Measurements from ENCODE around the gene CCNG2.

Gene CCNG2

GRCh38 chr4:77147079-77147782, 9.8 kb upstream of the CCNG2 start:
- DNase-seq, result no peak

DNA sequence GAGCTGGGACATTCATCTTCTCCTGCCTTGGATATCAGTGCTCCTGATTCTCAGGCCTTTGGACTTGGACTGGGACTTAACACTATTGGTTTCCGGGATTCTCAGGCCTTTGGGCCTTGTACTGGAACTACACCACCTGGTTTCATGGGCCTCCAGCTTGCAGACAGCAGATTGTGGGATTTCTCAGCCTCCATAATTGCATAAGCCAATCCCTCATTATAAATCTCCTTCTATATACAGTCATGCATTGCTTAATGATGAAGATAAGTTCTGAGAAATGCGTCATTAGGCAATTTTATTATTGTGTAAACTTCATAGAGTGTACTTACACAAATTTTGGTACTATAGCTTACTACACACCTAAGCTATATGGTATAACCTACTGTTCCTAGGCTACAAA, 8.9 kb upstream of the CCNG2 start:
- DNase-seq, result no peak

DNA sequence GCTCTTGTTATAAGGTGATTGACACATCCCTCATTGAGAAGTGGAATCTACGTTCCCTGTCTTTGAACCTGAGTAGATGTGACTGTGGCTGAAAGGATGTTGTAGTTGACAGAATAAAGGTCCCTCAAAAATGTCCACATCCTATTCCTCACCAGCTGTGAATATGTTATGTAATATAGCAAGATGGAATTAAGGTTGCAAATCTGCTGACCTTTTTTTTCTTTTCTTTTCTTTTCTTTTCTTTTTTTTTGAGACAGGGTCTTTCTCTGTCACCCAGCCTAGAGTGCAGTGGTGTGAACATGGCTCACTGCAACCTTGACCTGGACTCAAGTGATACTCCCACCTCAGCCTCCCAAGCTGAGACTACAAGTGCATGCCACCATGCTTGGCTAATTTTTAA, 7.2 kb upstream of the CCNG2 start:
- no peak for DNase-seq

GRCh38 chr4:77151241-77151640, 5.8 kb upstream of the CCNG2 start:
- no peak for DNase-seq

- DNase-seq, result no peak
Measured at GRCh38 chr4:77152421-77152820, 4.6 kb upstream of the CCNG2 start.

DNA sequence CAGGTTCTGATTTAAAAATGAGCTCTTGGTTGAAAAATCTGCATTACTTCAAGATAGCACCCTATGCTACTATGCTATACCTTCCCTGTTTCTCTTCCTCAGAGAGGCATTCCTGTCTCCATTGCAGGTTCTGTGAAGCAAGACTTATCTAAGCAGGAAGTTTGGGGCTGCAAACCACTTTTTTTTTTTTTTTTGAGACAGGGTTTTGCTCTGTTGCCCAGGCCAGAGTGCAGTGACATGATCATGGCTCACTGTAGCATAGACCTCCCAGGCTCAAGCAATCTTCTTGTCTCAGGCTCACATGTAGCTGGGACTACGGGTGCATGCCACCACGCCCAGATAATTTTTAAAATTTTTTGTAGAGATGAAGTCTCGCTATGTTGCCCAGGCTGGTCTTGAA, 4.0 kb upstream of the CCNG2 start:
- DNase-seq, result no peak

GRCh38 chr4:77154065-77154464, 2.9 kb upstream of the CCNG2 start:
- no peak for DNase-seq

DNA sequence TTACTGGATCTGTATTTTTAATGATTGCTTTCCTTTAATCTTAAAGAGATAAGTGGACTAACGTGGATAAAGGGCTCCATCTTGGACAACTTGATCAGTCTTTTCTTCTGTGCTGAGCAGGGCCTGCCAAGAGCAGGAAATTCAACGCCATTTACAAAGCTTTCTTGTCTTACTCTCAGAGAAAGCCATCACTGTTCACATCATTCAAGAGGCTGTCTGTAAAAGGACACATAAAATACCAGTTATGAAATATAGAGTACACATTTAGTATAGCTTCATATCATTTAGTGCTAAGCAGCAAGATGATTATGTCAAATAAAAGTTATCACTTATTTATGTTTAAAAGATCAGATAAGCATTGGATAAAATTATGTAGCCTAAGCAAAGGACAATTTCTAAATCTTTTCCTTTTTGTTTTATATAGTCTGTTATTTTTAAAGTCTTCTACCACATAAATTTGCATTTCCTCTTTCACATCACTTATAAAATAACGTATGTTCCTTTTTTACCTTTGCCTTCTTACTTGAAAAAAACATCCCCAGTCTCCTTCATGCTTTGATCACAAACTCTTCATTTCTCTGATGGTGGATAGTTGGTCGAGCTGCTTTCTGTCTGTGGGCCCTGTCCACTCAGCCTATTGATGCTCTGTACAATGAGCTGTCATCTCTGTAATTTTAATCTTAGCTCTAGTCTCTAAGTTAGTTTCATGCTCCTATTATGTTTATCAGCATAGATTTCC, 2.1 kb upstream of the CCNG2 start:
- DNase-seq, result no peak

DNA sequence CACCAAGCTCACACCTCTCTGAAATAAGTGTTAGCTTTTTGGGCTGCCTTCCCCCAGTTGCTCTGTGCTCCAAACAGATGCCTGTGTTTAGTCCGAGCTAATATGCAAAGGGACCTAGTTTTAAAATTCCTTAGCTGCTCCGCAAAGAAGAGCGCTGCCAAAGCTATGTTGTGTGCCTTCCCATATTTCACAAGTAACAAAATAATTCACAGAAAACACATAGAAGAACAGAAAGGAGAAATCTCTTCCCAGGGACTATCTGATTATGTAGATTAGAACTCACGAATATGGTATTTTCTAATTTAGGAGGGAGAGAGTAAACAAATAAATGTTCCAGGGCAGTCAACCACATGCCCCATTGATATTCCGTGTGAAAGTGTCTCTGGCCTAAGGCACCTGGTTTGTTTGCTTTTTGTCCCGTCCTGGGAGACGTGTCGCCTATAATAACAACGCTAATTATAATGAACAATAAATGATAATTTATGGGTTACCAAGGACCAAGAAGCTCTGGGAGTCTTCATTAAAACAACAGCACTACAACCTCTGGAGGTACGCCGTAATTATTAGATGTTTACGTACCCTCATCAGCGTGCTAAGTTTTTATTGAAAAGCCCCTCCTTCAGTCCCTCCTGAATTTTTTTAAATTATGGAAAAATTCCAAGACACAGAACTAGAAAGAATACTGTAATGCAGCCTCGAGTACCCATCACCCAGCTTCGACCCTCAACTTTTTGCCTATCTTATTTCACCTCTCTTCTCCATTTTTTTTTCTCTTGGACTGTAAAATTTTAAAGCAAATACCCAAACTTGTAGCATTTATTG, 1.2 kb upstream of the CCNG2 start:
- no peak for DNase-seq

- DNase-seq, result peak; percentile 90
Measured at GRCh38 chr4:77156533-77156911, 485 bp upstream of the CCNG2 start.

DNA sequence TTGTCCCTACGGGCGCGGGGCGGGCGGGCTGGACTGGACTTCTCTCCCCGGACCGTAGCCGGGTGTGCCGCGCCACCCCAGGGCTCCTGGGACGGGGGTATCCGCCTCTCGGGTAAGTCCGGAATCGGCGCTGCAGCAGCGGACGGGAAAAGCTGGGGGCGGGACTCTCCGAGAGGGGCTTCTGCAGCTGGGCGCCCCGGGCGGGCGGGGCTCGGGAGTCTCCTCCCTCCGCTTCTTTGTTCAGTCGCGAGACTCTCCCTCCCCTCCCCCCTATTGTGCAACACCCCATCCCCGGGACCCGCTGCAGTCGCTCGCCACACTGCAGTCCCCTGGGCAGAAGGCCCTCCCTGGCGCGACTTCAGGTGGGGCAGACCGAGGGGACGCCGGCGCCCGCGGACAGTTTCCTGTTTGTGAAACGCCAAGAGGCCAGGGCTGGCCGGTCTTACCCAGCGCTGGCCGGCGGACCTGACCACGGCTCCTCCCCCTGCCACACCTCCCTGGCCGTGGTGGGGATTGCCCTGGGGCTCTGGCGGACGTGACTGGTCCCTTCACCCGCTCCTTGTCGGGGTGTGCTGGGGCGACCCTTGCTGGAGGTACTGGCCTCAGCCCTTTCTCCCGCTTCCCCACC, 966 bp downstream of the CCNG2 start:
- peak; percentile 53 for DNase-seq

- DNase-seq, result no peak
Measured at GRCh38 chr4:77158487-77158861, 1.5 kb downstream of the CCNG2 start.

DNA sequence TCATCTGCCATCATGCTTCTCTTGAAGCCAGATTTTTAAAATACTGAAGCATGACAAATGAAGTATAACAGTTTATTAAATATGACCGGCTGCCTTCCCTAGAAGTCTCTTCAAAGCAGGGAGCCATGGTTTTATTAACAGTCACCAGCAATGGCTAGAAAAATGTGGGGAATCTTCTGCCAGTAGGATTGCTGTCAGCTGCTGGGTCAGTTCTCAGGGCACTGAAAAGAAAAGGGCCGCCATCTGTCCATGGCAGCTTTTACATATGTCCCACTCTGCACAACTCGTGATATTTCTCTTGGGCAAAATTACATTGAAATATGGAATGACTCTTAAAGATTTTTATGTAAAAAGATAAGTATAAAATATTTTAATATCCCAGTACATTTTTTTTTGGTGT, 2.8 kb downstream of the CCNG2 start:
- DNase-seq, result no peak

- no peak for DNase-seq
Measured at GRCh38 chr4:77163641-77164040, 6.6 kb downstream of the CCNG2 start.

DNA sequence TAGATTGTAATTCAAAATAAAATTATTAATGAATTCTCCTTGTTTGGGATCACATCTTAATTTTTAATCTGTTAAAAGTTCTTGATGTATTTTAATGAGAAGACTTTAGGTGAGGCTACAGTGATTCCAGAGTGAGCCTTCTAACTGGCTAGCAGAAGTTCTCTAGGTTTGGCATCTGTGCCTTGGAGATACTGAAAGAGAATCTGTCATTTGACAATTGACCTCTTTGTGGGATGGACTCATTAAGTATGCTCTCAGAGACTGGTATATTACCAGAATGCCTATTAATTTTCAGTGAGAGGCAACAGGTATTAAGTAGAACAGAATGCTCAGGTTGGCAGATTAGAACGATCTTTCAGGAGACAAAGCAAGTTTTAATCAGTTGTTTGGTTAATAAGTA, 10.2 kb downstream of the CCNG2 start:
- DNase-seq, result no peak

DNA sequence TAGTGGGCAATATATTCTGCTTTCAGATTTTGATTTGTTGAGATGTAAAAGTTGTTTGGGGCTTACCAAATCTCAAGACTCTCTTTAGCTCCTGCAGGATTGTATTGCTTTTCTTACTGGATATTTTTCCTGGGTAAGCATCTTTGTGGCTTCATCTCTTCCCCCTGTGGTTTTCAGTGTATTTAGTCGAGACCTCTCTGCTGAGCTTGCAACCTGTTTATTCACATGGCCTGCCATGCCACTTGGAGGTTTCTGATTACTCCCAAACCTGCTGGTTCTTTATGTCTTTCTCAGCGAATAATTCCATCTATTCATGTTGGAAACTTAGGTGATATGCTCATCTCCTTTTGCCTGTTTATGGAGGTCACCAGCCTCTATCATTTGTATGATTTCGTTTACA, 10.9 kb downstream of the CCNG2 start:
- no peak for DNase-seq

- DNase-seq, result no peak
Measured at GRCh38 chr4:77169481-77169880, 12.5 kb downstream of the CCNG2 start.

- DNase-seq, result no peak
Measured at GRCh38 chr4:77170926-77171325, 13.9 kb downstream of the CCNG2 start.

GRCh38 chr4:77172336-77172735, 15.3 kb downstream of the CCNG2 start:
- DNase-seq, result no peak

DNA sequence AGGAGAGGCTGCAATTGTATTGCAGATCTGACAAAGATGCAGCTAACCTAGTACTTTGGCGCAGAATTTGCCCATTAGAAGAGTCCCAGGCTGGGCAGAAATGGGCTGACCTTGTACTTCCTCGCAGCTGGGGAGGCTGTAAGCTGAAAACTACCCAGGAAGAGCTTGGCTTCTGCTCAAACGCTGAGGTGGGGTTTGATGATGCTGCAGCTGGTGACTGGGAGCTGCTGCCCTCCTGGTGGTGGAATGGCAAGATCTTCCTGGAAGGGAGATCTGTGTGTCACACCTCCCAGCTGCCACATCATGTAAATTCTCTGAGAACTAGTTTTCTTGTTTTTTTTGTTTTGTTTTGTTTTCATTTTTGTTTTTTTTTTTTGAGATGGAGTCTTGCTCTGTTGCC, 17.4 kb downstream of the CCNG2 start:
- DNase-seq, result no peak

DNA sequence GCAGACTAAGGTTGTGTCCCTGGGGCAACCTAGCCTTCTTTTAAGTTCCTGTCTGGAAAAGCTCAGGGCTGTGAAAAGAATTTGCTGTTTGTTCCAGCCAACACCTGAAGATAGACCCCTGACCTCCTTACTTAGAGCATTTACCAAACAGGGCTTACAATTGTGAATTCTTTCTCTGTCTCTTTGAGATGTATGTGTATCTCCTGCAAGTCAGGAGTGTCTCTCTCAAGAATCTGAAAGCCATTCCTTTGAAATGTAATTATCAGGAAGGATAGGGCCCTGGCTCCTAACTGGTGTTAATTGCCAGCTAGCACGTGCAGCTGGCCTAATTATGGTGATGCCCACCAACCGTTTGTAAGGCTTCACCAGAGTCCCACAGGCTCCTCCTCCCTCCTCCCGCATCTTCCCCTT, 18.2 kb downstream of the CCNG2 start:
- no peak for DNase-seq

DNA sequence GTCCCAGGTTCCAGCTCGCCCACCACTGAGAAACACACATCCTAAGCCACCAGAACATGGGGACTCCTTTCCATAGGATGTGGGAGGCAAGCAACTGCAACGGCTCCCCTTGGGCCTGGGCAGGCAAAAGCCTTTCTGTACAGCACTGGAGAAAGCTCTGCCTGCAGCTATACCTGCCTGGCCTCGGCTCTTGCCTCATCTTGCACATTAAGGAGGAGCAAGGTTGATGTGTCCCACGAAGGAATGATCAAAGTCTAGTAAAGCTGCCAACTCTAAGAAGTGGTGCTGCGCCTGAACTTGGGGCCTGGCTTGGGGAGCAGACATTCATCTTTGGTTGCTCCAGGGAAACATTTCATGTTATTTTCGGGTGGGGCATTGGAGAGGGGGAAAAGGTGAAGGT, 19.6 kb downstream of the CCNG2 start:
- no peak for DNase-seq

DNA sequence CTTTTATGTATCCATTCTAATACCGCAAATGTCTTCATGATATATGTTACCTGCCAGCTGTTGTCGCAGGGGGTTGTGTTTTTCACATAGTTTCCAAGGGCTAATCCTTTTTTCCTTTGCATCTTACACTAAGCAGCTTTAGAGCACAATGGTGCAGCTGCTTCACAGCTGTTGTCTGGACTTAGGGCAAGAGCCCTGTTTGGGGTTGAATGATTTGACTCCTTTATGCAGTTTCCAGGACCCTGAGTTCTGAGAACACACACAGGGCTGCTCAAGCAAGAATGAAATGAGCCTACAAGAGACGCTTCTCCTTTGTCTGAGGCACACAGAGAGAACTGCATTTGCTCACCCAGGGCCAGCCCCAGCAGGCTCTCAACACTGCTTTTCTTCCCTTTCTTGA, 20.2 kb downstream of the CCNG2 start:
- no peak for DNase-seq

DNA sequence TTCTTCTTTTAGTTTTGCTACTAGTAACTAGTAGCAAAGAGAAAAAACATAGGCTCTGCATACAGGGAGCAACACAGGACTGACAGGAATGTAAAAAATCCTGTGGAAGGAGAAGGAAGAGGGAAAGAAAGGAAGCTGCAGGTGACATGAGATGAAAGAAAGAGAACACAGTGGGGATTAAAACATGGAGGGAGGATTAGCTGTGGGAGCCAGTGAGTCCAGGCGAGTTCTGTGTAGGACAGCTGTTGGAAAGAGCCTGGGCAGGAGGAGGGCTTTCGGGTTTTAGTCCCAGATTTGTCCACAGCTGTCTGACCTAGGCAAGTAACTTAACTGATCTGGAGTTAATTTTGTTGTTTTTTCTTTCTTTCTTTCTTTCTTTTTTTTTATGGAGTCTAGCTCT, 21.6 kb downstream of the CCNG2 start:
- no peak for DNase-seq

Measured in NCI-H2171 (cell line).